Smooth muscle cell of the coronary artery (primary cell): ENCODE data around the gene AKR1D1. TPM values are rescaled to one million over a fixed set of nuclear protein-coding genes. Genes with fewer than 3 reads are reported as not detected.

ENCODE experiments used
- total RNA-seq: library from RNA; depleted of rRNA; stranded (reverse); fragments of >200 nt; gene quantifications from 2 replicates; pipeline ENCODE4 v1.2.3, GENCODE V29; 2014; ENCODE audit warnings: low replicate concordance

The AKR1D1 gene
- not detected in 2 replicates for total RNA-seq

DNA sequence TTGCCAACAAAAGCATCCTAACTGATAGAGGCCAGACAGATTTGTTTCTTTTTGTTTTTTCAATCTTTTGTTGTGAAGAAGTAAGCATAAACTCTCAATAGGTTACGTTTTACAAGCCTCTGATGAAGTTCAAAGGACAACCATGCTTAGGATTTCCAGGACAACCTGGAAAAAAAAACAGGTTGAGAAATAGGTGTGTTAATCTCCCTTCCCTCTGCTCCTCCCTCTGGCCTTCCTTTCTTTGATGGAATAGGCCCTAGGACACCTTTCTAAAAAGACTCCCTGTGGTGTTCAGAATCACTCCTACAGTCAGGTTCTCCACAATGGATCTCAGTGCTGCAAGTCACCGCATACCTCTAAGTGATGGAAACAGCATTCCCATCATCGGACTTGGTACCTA lies at the start of gene AKR1D1:
AKR1D1 (plus strand) TSS at position 264 of the 400 bp plus-strand sequence; CDS start at position 324, 60 bp downstream.

Other genes with a start within 250 kb of the AKR1D1 start
- 1.4 and 2.9 TPM in 2 replicates for gene DGKI, start 229.5 kb upstream of the AKR1D1 start, total RNA-seq
- 12.6 and 48.6 TPM in 2 replicates for gene CREB3L2, start 74.4 kb upstream of the AKR1D1 start, total RNA-seq